Calu3 (cell line): ENCODE results near the gene MST1. TPM values are rescaled to one million over a fixed set of nuclear protein-coding genes. Genes with fewer than 3 reads are reported as not detected.

Source experiments
- BruUV-seq: library from RNA; stranded (reverse); fragments of 400-500 nt; replicated peaks from 2 replicates; lab custom pipeline; 2021; lab: Mats Ljungman, UMichigan
- CTCF ChIA-PET: fragments of 300-600 bp; sonication (Branson Sonifier 250); formaldehyde crosslinking; loops from one replicate; lab custom pipeline; 2022; ENCODE audit warnings: antibody characterized with exemption; lab: Charles Lee
- DNase-seq: peaks from one replicate; pipeline ENCODE4 v3.0.0; 2022
- H3K27ac Mint-ChIP-seq: one replicate; pipeline ENCODE4 v1.8.0; 2022; ENCODE audit warnings: mixed read lengths; ENCODE audit not compliant: unreplicated experiment
- H3K27me3 Mint-ChIP-seq: one replicate; pipeline ENCODE4 v1.8.0; 2022; ENCODE audit warnings: mixed read lengths; ENCODE audit not compliant: unreplicated experiment
- H3K36me3 Mint-ChIP-seq: one replicate; pipeline ENCODE4 v1.8.0; 2022; ENCODE audit warnings: mild to moderate bottlenecking, moderate library complexity, mixed read lengths; ENCODE audit not compliant: insufficient read depth, unreplicated experiment
- H3K4me1 Mint-ChIP-seq: one replicate; pipeline ENCODE4 v1.8.0; 2022; ENCODE audit warnings: mild to moderate bottlenecking, low read depth, mixed read lengths; ENCODE audit not compliant: unreplicated experiment
- H3K4me3 Mint-ChIP-seq: one replicate; pipeline ENCODE4 v1.8.0; 2022; ENCODE audit warnings: mild to moderate bottlenecking, low read depth, moderate library complexity, mixed read lengths; ENCODE audit not compliant: unreplicated experiment
- H3K9me3 Mint-ChIP-seq: one replicate; pipeline ENCODE4 v1.8.0; 2022; ENCODE audit warnings: low read depth, mixed read lengths; ENCODE audit not compliant: unreplicated experiment
- intact Hi-C: fragments of 100-400 bp; cut with micrococcal nuclease; formaldehyde crosslinking; loops from one replicate; pipeline ENCODE4 v1.10.0; 2022; ENCODE audit not compliant: unreplicated experiment
- total RNA-seq: library from RNA; stranded (reverse); gene quantifications from 2 replicates; pipeline ENCODE4 v1.2.3, GENCODE V29; 2022
- TF ChIP-seq, protein P1 (sequence below): fragments of 200-600 bp; IDR thresholded peaks from one replicate; pipeline ENCODE4 v1.8.0; 2022; ENCODE audit warnings: antibody characterized with exemption; ENCODE audit not compliant: unreplicated experiment

The MST1 gene
- total RNA-seq, 1 experiment from 2014 or later = 8.0 TPM

DNA sequence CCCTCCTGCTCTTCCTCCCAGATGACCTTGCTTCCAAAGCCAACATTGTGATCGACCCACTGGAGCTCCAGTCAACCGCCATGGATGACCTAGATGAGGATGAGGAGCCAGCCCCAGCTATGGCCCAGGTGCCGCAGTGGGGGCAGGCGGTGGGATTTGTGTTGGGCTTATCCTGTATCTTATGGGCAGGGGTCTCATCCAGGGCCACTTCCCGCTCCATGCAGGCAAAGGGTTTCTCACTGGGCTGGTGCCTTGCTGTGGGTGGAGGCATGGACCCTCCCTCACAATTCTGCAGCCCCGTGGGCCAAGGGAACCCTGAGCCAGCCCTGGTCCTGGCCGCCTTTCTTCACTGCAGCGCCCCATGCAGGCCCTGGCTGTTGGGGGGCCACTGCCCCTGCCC is 15.4 kb upstream of the MST1 start:
- Mint-ChIP-seq H3K9me3 (no peaks in the 10 kb centered on the region), H3K4me1 (no peaks in the 10 kb centered on the region), H3K27me3 (no peaks in the 10 kb centered on the region), H3K36me3 (peaks cover 18% of the 10 kb centered on the region), H3K4me3 (no peak overlapping the region), H3K27ac (no peak overlapping the region)
- BruUV-seq = no TSS peak
- CTCF ChIA-PET = interaction anchor here (1.8 kb wide), 1 partner anchor 134 kb away, joined by 11 read pairs; no protein-coding TSS in a partner anchor
- DNase-seq = no peak
- TF ChIP-seq, protein P1, sequence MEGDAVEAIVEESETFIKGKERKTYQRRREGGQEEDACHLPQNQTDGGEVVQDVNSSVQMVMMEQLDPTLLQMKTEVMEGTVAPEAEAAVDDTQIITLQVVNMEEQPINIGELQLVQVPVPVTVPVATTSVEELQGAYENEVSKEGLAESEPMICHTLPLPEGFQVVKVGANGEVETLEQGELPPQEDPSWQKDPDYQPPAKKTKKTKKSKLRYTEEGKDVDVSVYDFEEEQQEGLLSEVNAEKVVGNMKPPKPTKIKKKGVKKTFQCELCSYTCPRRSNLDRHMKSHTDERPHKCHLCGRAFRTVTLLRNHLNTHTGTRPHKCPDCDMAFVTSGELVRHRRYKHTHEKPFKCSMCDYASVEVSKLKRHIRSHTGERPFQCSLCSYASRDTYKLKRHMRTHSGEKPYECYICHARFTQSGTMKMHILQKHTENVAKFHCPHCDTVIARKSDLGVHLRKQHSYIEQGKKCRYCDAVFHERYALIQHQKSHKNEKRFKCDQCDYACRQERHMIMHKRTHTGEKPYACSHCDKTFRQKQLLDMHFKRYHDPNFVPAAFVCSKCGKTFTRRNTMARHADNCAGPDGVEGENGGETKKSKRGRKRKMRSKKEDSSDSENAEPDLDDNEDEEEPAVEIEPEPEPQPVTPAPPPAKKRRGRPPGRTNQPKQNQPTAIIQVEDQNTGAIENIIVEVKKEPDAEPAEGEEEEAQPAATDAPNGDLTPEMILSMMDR = no peak
- intact Hi-C loops = no loop called here

DNA sequence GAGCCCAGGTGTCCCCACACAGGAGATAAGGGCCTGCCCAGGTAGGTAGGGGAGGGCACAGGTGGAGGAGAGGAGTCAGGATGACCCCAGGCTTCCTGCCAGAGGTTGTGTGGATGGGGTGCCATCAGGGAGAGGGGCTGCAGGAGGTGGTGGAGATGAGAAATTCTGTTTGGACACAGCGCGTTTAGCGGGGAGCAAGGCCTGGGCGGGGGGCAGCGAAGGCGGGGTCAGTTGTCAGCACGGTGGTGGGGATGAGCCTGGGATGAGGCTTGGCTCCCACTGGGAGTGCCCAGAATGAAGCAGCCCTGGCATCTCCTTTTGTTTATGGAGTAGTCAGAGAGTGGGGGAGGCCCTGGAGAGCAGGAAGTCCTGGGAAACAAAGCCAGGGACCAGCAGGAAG is 14.7 kb upstream of the MST1 start:
- no TSS peak for BruUV-seq
- TF ChIP-seq, protein P1 = no peak
- H3K4me1 Mint-ChIP-seq = no peaks in the 10 kb centered on the region
- H3K36me3 Mint-ChIP-seq = peaks cover 18% of the 10 kb centered on the region
- no peak overlapping the region for H3K27ac Mint-ChIP-seq
- no peaks in the 10 kb centered on the region for H3K9me3 Mint-ChIP-seq
- H3K4me3 Mint-ChIP-seq = no peak overlapping the region
- no peaks in the 10 kb centered on the region for H3K27me3 Mint-ChIP-seq
- intact Hi-C loops = loop anchor here (2.0 kb wide), 1 partner anchor 135 kb away; no protein-coding TSS in a partner anchor
- CTCF ChIA-PET = interaction anchor here (1.8 kb wide), 1 partner anchor 135 kb away, joined by 11 read pairs; no protein-coding TSS in a partner anchor
- no peak for DNase-seq

DNA sequence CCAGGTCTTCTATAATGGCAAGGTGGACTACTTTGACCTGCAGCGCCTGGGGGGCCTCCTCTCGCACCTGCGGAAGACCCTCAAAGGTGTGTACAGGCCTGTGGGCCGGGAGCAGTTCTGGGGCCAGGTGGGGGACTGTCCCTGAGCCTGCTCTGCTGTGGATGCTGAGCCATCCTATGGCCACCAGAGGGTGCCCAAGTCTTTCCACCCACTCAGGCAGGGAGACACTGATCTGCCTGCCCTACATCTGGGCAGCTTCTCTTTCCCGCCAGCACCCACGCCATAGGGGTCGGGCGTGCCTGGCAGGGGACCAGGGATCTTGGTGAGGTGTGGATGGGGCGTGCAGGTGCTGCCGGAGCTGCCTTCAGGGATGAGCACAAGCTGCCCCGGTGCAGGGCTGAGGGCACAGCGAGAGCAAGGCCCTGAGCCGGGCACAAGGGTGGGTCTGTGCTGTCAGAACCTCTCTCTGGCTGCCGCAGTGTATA is 14.2 kb upstream of the MST1 start:
- CTCF ChIA-PET = interaction anchor here (1.8 kb wide), 1 partner anchor 135 kb away, joined by 11 read pairs; no protein-coding TSS in a partner anchor
- intact Hi-C loops = loop anchor here (2.0 kb wide), 1 partner anchor 135 kb away; no protein-coding TSS in a partner anchor

DNA sequence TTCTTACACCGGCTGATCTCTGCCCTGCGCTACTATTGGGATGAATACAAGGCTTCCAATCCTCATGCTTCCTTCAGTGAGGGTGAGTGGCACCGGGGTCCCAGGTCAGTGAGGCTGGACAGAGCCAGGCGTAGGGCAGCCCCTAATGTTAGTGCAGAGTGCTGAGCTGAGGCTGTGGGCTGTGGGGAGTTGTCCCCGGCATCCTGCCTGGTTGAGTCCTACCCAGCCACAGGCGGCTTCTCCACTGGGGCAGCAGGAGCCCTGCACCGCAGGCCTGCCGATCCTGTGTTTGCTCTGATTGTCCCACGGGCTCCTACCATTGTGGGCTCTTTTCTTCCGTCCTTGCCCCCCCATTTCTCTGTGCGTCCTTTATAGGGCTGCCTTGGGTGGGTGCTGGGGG is 13.4 kb upstream of the MST1 start:
- H3K9me3 Mint-ChIP-seq = no peaks in the 10 kb centered on the region
- intact Hi-C loops = loop anchor here (2.0 kb wide), 1 partner anchor 136 kb away; no protein-coding TSS in a partner anchor
- no peak for DNase-seq
- H3K4me1 Mint-ChIP-seq = no peaks in the 10 kb centered on the region
- no peak overlapping the region for H3K27ac Mint-ChIP-seq
- peaks cover 14% of the 10 kb centered on the region for H3K36me3 Mint-ChIP-seq
- CTCF ChIA-PET = no interaction called here
- no TSS peak for BruUV-seq
- no peaks in the 10 kb centered on the region for H3K27me3 Mint-ChIP-seq
- H3K4me3 Mint-ChIP-seq = no peak overlapping the region
- TF ChIP-seq, protein P1 = no peak

More for the DNA sequence above, 14.2 kb upstream of the MST1 start:
- Mint-ChIP-seq H3K4me1 (no peaks in the 10 kb centered on the region), H3K9me3 (no peaks in the 10 kb centered on the region), H3K36me3 (peaks cover 18% of the 10 kb centered on the region), H3K4me3 (no peak overlapping the region), H3K27ac (no peak overlapping the region), H3K27me3 (no peaks in the 10 kb centered on the region)
- BruUV-seq = no TSS peak
- DNase-seq = peak; percentile 68
- TF ChIP-seq, protein P1 = peak; percentile 84
